ENCODE data around the gene C2CD2L.

DNA sequence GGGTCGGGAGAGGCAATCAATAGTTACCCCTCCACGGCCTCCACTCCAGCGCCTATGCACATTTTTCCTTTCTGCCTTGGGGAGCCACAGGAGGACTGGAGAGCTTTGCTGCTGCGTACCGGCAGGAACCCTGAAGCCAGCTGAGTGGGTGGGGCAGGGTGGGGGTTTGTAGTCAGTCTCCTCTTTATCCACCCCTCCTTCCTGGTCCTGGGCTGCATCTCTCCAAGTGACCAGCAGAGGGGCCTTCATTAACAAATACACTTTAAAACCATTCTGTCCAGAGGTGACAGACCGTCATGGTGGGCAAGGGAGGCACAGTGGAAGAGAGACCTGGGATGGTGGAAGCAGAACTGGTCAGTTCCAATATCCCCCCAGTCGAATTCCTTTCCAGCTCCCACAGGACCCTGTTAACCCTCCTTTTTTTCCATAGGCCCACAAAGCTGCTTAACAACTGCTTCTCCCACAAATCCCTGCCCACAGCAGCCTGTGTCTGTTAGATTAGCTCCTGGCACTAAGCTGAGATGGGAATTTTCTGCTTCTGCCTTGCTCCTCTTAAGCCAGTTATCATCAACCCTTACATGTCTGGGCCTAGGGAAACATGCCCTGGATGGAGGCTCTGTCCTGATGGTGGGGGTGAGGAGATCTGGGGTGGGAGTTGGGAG, 37.8 kb downstream of the C2CD2L start:
- no peak for TF ChIP-seq ATF1 (CRISPR knock-in tag; IDR thresholded peaks at IDR 0.05)
- TF ChIP-seq FOXJ3 (CRISPR knock-in tag; IDR thresholded peaks at IDR 0.05; ENCODE audit: borderline replicate concordance): no peak
- no peak for TF ChIP-seq NFYB (CRISPR knock-in tag; conservative IDR thresholded peaks at IDR 0.05; ENCODE audit: low read depth)
- TF ChIP-seq ELF4 (CRISPR knock-in tag; IDR thresholded peaks at IDR 0.05; ENCODE audit: low read depth): no peak
- TF ChIP-seq, protein P1, sequence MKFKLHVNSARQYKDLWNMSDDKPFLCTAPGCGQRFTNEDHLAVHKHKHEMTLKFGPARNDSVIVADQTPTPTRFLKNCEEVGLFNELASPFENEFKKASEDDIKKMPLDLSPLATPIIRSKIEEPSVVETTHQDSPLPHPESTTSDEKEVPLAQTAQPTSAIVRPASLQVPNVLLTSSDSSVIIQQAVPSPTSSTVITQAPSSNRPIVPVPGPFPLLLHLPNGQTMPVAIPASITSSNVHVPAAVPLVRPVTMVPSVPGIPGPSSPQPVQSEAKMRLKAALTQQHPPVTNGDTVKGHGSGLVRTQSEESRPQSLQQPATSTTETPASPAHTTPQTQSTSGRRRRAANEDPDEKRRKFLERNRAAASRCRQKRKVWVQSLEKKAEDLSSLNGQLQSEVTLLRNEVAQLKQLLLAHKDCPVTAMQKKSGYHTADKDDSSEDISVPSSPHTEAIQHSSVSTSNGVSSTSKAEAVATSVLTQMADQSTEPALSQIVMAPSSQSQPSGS (CRISPR knock-in tag; IDR thresholded peaks at IDR 0.05; ENCODE audit: borderline replicate concordance, low read depth): no peak
